GM18499 (cell line): ENCODE data around the gene DERL3.

Source experiments
- ATAC-seq: cut with Tn5 transposase; IDR thresholded peaks from one replicate; pipeline ENCODE4 v1.9.1; 2021; ENCODE audit warnings: moderate number of reproducible peaks; ENCODE audit not compliant: insufficient read depth, unreplicated experiment

Gene DERL3

DNA sequence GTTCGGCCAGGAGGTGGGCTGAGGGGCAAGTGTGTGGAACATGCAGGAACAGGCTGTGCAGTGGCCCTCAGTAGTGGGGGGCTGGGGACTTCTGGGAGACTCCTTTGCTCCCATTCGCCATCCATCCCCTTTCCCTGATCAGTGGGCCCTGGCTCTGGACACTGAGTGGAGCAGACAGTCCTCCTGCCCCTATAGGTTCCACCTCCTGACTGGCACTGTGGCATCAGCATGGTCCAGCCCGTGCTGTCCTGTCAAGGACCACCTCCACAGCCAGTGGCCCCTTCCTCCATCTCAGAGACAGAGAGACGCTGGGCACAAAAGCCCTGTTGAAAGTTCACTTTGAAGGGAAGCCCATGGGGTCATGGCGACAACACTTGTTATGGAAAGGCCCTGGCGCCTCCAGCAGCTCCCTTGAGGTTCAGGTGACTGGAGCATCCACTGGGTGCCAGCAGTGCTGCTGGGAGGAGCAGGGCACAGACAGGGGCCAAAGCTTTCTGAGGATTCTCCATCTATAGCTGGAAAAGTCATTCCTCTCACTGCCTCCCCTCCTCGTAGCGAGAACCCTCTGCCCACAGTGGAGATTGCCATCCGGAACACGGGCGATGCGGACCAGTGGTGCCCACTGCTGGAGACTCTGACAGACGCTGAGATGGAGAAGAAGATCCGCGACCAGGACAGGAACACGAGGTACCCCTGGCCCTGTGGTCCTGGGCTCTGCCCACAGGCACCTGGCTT is 5.6 kb downstream of the DERL3 start:
- no peak for ATAC-seq

DNA sequence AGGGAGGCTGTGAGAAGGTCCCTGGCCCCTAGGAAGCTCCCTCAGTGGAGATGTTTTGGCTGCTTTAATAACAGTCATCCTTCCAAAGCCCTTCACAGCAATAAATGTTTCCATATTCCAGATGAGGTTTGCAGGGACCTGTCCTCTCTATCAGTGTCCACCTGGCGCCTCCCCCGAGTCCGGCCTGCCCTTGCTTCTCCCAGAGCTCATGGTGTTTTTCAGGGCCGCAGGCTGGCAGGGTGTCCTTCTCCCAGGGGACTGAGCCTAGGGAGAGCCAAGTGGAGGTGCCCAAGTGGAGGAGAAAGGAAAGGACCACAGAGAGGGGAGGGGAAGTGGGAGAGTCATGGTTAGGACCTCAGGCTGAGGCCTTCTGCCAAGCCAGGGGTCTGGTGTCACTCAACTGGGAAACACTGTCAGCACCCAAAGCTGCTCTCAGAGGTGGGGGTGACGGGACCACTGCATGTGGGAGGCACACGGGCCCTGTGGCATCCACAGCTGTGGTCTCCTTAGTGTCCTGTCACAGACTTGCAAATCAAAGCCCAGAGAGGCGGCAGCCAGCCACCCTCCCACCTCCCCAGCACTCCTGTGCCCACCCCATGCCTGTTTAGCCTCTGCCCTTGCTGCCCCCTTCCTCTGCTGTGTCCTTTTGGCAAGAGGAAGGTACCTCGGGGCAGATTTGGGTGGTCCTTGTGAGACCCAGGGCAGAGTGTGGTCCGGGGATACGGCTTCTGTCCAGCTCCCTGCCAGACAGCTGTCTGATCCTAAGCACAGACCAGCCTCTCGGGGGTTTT is 6.4 kb downstream of the DERL3 start:
- no peak for ATAC-seq

DNA sequence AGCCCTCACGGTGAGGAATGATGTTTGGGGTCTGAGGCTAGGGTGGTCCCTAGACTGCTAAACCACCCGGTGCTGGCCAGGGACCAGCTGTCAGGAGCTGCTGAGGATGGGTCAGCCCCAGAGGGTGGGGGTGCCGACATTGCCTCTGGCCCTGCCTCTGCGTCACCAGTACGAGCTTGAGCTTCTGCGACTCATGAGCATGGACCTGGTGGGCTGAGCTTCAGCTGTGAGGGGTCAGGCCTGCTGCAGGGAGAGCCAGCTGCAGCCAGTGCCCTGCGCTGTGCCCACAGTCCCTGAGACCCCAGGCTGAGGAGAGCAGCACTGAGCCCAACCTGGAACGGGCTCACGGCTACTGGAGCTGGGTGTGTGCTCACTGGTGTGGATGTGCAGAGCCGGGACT is 7.0 kb downstream of the DERL3 start:
- no peak for ATAC-seq

DNA sequence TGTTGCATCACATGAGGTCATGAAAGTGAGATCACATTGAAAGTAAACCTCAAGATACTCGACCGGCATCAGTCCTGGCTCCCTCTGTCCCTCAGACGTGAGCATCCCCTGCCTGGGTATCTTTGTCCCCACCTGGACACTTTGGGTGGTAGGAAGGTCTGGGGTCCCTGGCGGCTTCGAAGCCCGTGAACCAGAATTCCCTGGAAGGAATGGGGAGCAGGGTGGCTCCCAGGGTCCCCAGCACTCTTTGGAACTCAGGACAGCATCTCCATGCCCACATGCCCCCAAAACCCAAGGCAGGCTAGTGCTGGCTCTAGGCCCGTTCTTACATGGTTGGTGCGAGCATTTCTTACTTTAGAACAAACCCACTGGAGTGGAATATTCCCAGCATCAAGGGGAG is 7.5 kb downstream of the DERL3 start:
- ATAC-seq, result no peak

DNA sequence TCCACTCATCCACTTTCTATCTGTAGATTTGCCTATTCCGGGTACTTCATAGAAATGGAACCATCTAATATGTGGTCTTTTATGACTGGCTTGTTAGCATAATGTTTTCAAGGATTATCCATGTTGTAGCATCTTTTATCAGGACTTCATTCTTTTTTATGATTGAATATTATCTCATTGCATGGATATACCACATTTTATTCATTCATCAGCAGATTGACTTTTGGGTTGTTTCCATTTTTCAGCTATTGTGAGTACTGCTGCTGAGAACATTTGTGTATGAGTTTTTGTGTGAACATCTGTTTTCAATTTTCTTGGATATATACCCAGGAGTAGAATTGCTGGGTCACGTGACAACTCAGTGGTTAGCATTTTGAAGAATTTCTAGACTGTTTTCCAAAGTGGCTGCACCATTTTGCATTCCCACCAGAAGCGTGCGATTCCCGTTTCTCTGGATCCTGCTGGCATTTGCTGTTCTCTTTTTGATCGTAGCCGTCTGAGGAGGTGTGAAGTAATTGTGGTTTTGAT is 8.9 kb downstream of the DERL3 start:
- no peak for ATAC-seq

DNA sequence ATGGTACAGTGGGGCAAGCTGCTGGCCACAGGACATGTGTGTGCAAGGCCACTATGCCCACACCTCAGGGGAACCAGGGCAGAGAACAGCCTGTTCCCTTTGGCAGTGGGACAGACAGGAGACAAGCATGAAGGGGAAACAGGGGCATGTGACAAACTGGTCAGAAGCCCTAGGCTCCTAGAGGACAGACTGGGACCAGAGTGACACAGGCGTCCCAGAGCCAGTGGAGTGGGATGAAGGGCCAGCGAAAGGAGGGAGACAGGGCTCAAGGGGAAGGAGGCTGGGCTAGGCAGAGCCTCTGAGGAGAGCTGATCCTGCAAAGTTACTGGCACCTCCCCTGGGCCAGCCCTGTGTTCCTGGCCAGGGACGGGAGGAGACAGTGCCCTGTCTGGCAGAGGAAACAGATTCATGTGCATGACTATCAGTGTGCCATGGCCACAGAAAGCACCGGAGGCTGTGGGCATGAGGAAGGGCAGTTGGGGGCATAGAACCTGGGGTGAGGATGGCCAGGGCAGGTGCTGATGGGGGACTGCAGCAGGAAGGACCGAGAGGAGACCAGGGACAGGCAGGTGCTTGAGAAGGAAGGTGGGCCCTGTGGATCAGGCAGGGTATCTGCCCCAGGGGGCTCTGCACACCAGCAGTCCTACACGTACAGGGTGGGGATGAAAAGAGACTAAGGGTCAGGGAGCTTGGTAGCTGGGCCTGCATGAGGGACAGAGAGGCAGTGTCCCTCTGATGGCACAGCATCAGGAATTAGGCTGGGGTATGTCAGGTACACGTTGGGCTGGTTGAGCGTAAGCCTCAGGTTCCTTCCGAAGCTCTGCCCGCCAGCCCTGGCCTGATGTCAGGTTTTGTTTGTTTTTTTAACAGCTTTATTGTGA is 9.8 kb downstream of the DERL3 start:
- ATAC-seq, result no peak

DNA sequence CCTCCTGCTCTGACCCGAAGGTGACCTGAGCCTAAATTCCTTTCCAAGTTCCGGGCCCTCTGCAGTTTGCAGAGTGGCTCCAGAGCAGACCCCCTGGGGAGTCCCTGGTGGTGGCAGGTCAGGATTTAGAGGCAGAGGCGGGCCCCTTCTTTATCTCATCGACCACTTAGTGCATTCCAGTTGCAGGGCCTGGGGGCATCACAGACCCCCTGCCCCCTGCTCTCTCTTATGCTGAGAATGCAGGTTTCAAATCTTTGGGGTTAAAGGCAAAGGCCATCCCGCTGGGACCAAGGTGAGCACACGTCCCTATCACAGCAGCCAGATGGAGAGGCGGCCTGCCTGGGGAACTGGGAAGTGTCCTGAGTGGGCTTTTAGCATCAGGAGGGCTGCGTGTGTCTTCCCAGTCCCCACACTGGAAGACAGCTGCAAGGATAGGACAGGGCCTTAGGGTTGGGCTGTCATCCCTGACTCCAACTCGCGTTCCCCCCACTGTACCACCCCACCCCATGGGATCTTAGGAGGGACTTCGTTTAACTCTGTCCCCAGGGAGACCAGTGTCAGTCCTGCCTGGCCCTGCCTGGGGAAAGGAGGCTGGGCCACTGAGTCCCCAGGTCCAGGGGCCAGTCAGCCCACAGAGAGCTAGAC is 11.3 kb downstream of the DERL3 start:
- ATAC-seq, result no peak

DNA sequence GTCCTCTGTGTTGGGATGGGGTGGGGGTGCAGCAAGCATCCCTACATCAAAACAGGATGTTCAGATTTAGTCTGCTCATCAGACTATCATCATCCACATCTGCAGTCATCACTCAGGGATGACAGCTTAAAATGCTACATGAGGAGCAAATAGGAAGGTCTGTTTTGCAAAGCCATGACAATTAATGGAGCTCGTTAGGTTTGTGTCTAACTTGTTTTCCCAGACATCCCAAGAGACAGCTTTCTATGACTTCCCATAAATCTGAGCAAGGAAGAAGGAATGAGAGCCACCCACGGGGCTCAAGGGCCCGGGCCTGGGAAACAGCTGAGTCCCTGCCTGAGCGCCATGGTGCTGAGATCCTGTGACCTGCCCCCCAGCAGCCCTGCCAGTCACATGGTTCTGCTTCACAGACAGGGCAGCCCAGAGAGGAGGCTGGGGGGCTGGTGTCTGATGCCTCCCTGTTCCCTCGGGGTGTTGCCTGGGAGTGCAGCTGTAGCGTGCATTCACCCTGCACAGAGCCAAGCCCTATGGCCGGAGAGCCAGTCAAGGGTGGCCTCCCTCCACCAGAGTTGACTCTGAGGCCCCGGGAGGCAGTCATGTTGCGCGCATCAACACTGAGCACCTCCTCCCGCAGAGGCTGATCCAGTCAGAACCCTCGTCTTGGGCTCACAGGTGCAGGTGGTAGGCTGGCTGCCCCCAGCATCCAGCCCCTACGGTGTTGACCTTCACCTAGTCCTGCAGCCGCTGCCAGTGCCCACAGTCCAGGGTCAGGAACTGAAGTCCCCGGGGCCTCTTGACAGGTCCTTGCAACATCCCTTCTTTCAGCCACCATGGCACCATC is 12.1 kb downstream of the DERL3 start:
- no peak for ATAC-seq

DNA sequence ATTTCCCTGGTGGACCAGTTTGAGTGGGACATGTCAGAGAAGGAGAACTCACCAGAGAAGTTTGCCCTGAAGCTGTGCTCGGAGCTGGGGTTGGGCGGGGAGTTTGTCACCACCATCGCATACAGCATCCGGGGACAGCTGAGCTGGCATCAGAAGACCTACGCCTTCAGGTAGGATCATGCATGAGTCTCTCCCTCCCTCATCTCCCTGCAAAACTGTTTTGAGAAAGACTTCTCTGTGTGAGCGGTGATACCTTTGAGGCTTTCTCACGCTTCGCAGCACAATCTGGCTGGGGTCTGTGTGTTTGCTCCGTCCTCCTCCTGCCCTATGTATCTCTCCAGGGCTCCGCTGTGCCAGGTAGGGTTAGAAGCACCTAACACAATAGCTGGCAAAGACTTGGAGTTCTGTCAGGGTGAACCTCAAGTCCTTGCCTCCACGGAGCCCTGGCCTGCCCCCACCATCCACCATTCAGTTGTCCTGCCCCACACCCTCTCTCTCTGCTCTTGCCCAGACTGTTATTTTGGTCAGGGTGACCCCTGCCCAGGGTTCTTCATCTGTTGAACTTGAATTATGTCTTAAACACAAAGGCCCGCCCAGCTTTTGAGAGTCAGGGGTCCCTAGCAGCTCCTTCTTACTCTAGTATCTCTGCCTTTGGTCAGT is 13.4 kb downstream of the DERL3 start:
- no peak for ATAC-seq

DNA sequence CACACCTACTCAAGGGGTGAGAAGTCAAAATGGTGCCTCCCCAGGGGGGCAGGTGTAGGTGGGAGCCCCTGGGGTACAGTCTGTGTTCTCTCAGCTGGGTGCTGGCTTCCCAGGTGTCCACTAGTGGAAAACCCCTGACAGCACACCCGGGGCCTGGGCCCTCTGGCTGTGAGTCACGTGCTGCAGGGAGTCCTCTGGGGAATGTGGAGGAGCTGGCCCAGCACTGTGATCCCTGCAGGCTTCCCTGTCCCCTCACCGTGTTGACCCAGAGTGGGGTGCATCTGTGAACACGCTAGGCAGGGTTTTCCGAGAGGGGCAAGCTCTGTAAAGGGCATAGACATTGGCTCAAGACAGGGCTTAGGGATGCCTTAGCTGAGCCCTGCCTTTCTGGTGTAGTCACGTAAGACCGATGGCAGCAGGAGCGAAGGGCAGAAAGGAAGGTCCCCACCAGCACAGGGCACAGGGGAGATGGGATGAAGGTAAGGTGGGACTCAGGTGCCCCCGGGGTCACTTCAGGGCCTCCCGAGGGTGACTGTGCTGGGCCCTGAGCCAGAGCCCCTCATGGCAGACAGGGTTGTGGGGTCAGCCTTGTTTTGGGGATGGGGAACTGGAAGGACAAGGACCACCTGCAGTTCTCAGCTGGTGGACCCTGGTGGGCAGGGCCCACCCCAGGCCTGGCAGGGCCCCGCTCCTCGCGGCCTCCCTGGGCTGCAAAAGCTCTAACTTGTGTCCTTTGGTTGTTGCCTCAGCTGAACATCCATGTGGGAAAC is 14.1 kb downstream of the DERL3 start:
- ATAC-seq, result no peak

DNA sequence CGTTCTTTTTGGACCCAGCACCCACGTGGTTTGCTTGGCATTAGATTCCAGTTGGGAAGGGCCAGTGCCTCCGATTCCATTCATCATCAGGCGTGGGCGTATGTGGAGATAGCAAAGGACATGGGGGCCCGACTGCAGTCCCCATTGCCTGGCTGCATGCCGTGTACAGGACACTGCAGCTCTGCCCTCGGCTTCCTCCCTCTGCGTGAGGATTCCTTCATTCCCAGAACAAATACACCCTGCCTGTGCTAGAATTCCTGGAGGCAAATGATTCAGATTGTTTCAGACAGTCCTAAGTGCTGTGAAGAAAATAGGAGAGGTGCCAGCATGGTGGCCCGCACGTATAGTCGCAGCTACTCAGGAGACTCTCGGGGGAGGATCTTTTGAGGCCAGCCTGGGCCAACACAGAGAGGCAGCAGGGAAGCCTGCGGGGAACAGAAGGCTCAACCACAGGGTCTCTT is 15.4 kb downstream of the DERL3 start:
- ATAC-seq, result no peak

DNA sequence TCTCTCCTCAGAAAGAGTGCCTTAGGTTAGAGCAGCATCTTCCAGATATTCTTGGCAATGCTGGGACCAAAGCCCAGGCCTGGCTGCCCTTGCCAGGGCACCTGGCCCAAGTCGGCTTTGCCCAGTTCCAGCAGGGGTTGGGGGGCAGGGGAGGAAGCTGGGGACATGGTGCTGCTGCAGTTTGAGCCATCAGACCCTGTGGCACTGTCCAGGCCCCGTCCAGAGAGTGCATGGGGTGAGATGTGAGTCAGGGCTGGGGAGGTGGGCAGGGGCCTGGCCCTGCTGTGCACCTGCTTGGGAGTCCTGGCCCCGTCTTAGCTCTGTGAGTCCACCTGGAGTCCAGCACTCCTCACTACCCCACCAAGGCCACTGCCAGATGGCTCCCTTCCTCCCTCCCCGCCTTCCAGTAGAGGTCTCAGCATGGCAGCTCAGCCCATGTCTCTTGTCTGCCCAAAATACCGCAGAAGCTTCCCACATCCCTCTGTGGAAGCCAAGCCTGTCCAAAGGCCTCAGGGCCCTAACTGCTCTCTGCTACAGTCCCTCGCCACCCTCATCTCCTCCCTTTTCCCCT is 16.6 kb downstream of the DERL3 start:
- ATAC-seq, result no peak

DNA sequence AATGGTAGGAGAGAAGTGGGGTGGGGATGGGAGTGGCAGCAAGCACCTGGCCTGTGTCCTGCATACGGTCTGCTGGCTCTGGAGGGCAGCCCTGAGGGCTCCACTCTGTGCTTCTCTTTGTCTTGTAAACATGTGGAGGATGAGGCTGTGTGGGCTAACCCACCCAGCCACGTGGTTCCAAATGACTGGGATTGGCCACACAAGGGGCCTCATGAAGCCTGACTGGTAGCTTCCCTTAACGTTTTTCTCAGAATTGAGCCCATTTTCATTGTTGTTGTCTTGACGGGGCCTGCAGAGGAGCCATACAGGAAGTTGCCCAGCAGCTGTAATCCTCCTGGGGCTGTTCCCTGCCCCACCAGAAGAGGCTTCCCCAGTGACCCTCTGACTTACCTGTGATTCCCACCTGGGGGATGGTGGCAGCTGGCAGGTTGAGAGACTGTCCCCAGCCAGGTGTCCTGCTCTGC is 18.0 kb downstream of the DERL3 start:
- ATAC-seq, result no peak

DNA sequence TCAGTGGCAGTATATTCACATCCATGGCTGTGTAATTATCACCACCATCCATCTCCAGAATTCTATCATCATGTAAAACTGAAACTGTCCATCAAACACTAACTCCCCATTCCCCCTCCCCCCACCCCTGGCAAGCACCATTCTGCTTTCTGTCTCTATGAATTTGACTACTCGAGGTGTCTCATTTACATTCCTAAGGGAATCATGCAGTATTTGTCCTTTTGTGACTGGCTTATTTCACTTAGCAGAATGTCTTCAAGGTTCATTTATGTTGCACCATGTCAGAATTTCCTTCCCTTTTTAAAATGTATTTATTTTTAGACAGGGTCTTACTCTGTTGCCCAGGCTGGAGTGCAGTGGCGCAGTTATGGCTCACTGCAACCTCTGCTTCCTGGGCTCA is 20.3 kb downstream of the DERL3 start:
- ATAC-seq, result no peak

DNA sequence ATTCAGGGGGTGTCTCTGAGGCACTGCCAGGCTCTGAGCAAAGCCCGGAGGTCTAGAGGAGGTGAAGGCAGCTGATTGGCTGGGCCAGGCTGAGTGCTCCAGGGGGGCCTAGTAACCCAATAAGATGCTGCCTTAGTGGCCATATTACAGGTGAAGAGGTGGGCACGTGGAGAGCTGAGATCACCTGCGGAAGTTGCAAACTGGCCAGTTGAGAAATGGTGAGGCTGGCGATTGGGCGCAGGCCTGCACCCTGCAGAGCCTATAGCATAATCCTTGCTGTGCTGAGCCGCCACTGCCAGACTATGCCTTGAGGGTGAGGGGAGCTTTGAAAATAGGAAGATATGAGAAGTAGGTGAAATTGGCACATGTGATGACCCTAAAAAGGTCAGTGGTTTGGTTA is 21.7 kb downstream of the DERL3 start:
- no peak for ATAC-seq

DNA sequence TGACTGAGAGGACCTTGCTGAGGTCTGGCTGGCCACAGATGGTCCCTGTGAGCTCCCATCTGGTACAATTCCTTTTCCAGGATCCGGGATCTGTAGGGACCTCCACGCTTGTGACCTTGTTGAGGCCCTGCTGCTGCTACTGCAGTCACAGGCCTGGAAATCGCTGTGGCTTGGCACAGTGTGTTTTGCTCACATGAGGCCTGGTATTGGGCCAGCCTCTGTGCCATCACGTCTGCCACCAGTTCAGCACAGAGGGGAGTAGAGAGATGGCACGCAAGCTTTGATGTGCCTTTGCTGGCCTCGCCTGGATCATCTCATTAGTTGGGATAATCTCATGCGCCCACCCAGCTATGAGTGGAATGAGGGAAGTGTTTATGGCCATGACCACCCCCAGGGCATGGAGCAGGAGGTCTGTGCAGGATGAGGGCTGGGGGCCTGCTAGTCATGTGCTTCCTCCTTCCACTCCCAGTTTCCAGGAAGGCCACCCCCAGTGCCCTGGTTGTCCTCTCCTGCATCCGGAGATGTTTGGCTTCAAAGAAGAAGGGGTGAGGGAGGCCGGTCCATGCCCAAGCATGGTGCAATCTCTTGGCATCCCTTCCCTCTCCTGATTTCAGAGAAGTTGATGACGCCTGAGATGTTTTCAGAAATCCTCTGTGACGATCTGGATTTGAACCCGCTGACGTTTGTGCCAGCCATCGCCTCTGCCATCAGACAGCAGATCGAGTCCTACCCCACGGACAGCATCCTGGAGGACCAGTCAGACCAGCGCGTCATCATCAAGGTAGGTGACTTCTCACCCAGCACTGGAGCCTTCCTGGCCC is 22.4 kb downstream of the DERL3 start:
- ATAC-seq, result no peak
